Measurements from ENCODE around the gene CTNS. TPM values are rescaled to one million over a fixed set of nuclear protein-coding genes. Genes with fewer than 3 reads are reported as not detected.

CTNS gene
- total and polyA plus RNA-seq, 5 donors from 2014 or later: 10.0 to 11.5 (median 10.3) TPM

GRCh38 chr17:3627769-3628167 is 8.8 kb upstream of the CTNS start:
- Histone ChIP-seq H3K27ac (ENCODE audit: insufficient read depth, low read length, poor library complexity, severe bottlenecking) (no peak overlapping the region), H3K27me3 (ENCODE audit: control insufficient read depth, insufficient read depth, low read length) (no peaks in the 10 kb centered on the region), H3K4me1 (ENCODE audit: control insufficient read depth, insufficient read depth, low read length, poor library complexity, severe bottlenecking) (no peaks in the 10 kb centered on the region), H3K36me3 (ENCODE audit: control insufficient read depth, insufficient read depth, low read length) (peaks cover 33% of the 10 kb centered on the region), H3K4me3 (ENCODE audit: low read depth, low read length) (no peak overlapping the region), H3K9me3 (ENCODE audit: control insufficient read depth in 2 of 2, low read length in 2 of 2) (no peaks in the 10 kb centered on the region)
- Mint-ChIP-seq H3K36me3 (peaks cover 41% of the 10 kb centered on the region), H3K27ac (no peak overlapping the region), H3K4me1 (peaks cover 0 to 8% (median 2%) of the 10 kb centered on the region in 4 donors), H3K9me3 (no peaks in the 10 kb centered on the region), H3K4me3 (no peak overlapping the region), H3K27me3 (no peaks in the 10 kb centered on the region)
- no peak for ATAC-seq (ENCODE audit: low read depth in 2 of 2)
- no peak for DNase-seq

DNA sequence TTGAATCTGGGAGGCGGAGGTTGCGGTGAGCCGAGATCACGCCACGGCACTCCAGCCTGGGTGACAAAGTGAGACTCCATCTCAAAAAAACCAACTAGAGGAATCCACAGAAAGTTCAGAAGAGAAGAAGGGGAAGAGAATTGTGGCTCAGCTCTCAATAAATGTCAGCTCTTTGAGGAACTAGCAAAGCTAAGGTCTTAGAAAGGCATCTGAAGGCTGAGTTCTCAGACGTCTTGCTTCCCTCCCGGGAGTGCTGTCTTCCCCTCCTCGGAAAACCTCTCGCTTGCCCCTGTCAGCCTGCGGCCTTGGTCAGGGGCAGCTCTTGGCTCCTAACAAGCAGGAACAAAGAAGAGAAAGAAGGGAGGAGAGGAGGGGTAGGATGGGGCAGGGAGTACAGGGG is 5.8 kb upstream of the CTNS start:
- no peak for ATAC-seq (ENCODE audit: low read depth in 2 of 2)
- Histone ChIP-seq H3K36me3 (ENCODE audit: control insufficient read depth, insufficient read depth, low read length) (peaks cover 17% of the 10 kb centered on the region), H3K4me3 (ENCODE audit: low read depth, low read length) (no peak overlapping the region), H3K27me3 (ENCODE audit: control insufficient read depth, insufficient read depth, low read length) (no peaks in the 10 kb centered on the region), H3K4me1 (ENCODE audit: control insufficient read depth, insufficient read depth, low read length, poor library complexity, severe bottlenecking) (peaks cover 10% of the 10 kb centered on the region), H3K9me3 (ENCODE audit: control insufficient read depth in 2 of 2, low read length in 2 of 2) (no peaks in the 10 kb centered on the region), H3K27ac (ENCODE audit: insufficient read depth, low read length, poor library complexity, severe bottlenecking) (no peak overlapping the region)
- peak overlapping the region in 1 of 4 donors; percentile 31 for H3K4me3 Mint-ChIP-seq
- no peaks in the 10 kb centered on the region for H3K9me3 Mint-ChIP-seq
- no peaks in the 10 kb centered on the region for H3K27me3 Mint-ChIP-seq
- peaks cover 30% of the 10 kb centered on the region for H3K36me3 Mint-ChIP-seq
- H3K27ac Mint-ChIP-seq: no peak overlapping the region
- peaks cover 0 to 20% (median 12%) of the 10 kb centered on the region in 4 donors for H3K4me1 Mint-ChIP-seq
- no peak for DNase-seq

DNA sequence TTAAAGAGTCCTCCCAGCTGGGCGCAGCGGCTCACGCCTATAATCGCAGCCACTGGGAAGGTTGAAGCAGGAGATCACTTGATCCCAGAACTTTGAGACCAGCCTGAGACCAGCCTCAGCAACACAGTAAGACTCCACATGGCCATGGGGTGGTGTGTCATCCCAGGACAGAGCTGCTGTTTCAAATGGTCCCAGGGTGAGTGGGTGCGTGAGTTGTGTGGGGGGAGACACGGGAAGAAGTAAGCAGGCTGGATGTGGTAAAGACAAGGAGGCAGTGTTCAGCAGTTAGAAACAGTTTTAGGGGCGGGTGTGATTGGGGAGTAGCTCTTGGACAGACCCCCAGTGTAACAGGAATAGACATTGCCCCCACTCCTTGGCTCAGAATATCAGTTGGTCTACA is 4.3 kb upstream of the CTNS start:
- peaks cover 15% of the 10 kb centered on the region for H3K4me1 ChIP-seq (ENCODE audit: control insufficient read depth, insufficient read depth, low read length, poor library complexity, severe bottlenecking)
- ATAC-seq (ENCODE audit: low read depth in 2 of 2): no peak
- DNase-seq: no peak
- no peaks in the 10 kb centered on the region for H3K9me3 ChIP-seq (ENCODE audit: control insufficient read depth in 2 of 2, low read length in 2 of 2)
- H3K27ac ChIP-seq (ENCODE audit: insufficient read depth, low read length, poor library complexity, severe bottlenecking): no peak overlapping the region
- H3K36me3 ChIP-seq (ENCODE audit: control insufficient read depth, insufficient read depth, low read length): peaks cover 16% of the 10 kb centered on the region
- H3K27me3 ChIP-seq (ENCODE audit: control insufficient read depth, insufficient read depth, low read length): no peaks in the 10 kb centered on the region
- H3K4me3 ChIP-seq (ENCODE audit: low read depth, low read length): no peak overlapping the region
- Mint-ChIP-seq H3K9me3 (no peaks in the 10 kb centered on the region), H3K4me3 (peak overlapping the region in 1 of 4 donors; percentile 43), H3K27me3 (no peaks in the 10 kb centered on the region), H3K36me3 (peaks cover 20% of the 10 kb centered on the region), H3K27ac (no peak overlapping the region), H3K4me1 (peaks cover 0 to 27% (median 15%) of the 10 kb centered on the region in 4 donors)

GRCh38 chr17:3635474-3636153 is 946 bp upstream of the CTNS start:
- Mint-ChIP-seq H3K4me1 (peaks cover 7 to 46% (median 24%) of the 10 kb centered on the region in 4 donors), H3K27me3 (no peaks in the 10 kb centered on the region), H3K36me3 (peaks cover 12% of the 10 kb centered on the region), H3K27ac (peak overlapping the region in 2 of 3 donors; percentile 8 to 78), H3K4me3 (peak overlapping the region; percentile 94 to 98 (median 95)), H3K9me3 (no peaks in the 10 kb centered on the region)
- ATAC-seq (ENCODE audit: low read depth in 2 of 2) (peak in 1 of 2 donors; percentile 14), DNase-seq (no peak)
- Histone ChIP-seq H3K4me1 (ENCODE audit: control insufficient read depth, insufficient read depth, low read length, poor library complexity, severe bottlenecking) (peaks cover 16% of the 10 kb centered on the region), H3K4me3 (ENCODE audit: low read depth, low read length) (peak overlapping the region; percentile 55), H3K27me3 (ENCODE audit: control insufficient read depth, insufficient read depth, low read length) (no peaks in the 10 kb centered on the region), H3K36me3 (ENCODE audit: control insufficient read depth, insufficient read depth, low read length) (no peaks in the 10 kb centered on the region), H3K27ac (ENCODE audit: insufficient read depth, low read length, poor library complexity, severe bottlenecking) (peak overlapping the region; percentile 97), H3K9me3 (ENCODE audit: control insufficient read depth in 2 of 2, low read length in 2 of 2) (no peaks in the 10 kb centered on the region)

GRCh38 chr17:3636908-3637373 is 381 bp downstream of the CTNS start:
- Histone ChIP-seq H3K4me1 (ENCODE audit: control insufficient read depth, insufficient read depth, low read length, poor library complexity, severe bottlenecking) (peaks cover 16% of the 10 kb centered on the region), H3K36me3 (ENCODE audit: control insufficient read depth, insufficient read depth, low read length) (peaks cover 4% of the 10 kb centered on the region), H3K9me3 (ENCODE audit: control insufficient read depth in 2 of 2, low read length in 2 of 2) (no peaks in the 10 kb centered on the region), H3K27ac (ENCODE audit: insufficient read depth, low read length, poor library complexity, severe bottlenecking) (peak overlapping the region; percentile 97), H3K4me3 (ENCODE audit: low read depth, low read length) (peak overlapping the region; percentile 66), H3K27me3 (ENCODE audit: control insufficient read depth, insufficient read depth, low read length) (no peaks in the 10 kb centered on the region)
- peak overlapping the region; percentile 46 to 96 (median 71) for H3K27ac Mint-ChIP-seq
- H3K4me1 Mint-ChIP-seq: peaks cover 7 to 46% (median 24%) of the 10 kb centered on the region in 4 donors
- no peak for ATAC-seq (ENCODE audit: low read depth in 2 of 2)
- peaks cover 12% of the 10 kb centered on the region for H3K36me3 Mint-ChIP-seq
- no peak for DNase-seq
- H3K9me3 Mint-ChIP-seq: no peaks in the 10 kb centered on the region
- H3K27me3 Mint-ChIP-seq: no peaks in the 10 kb centered on the region
- H3K4me3 Mint-ChIP-seq: peak overlapping the region; percentile 89 to 96 (median 93)

DNA sequence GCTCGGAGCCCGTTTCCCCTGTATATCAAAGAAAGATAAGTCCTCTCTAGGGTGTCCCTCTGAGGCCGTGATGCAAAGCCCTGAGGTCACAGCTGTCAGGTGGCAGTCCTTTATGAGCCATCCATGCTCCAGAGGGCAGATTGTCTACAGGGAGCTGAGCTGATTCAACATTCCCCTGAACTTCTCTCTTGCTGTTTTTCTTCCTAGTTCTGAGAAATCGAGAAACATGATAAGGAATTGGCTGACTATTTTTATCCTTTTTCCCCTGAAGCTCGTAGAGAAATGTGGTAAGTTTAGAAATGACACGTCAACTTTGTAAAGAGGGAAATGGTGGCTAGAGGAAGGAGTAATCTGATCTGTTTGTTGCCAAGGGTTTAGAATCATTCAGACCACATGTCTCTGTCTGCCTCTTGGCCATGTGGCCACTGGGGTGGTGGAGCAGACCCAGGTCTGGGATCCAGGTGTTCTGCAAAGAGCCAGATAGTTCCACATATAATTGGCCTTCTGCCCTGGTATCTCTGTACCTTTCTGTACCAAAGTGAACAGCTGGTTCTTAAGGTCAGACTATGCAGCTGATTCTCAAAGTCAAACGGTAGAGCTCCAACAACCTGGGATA is 3.5 kb downstream of the CTNS start:
- ATAC-seq (ENCODE audit: low read depth in 2 of 2) (no peak), DNase-seq (peak in 1 of 3 donors; percentile 50)
- H3K4me3 ChIP-seq (ENCODE audit: low read depth, low read length): no peak overlapping the region
- Mint-ChIP-seq H3K4me1 (peaks cover 7 to 30% (median 21%) of the 10 kb centered on the region in 4 donors), H3K27ac (peak overlapping the region in 2 of 3 donors; percentile 12 to 53), H3K4me3 (peak overlapping the region in 3 of 4 donors; percentile 71 to 87 (median 82)), H3K27me3 (no peaks in the 10 kb centered on the region), H3K36me3 (peaks cover 6% of the 10 kb centered on the region), H3K9me3 (no peaks in the 10 kb centered on the region)
- H3K9me3 ChIP-seq (ENCODE audit: control insufficient read depth in 2 of 2, low read length in 2 of 2): no peaks in the 10 kb centered on the region
- peaks cover 12% of the 10 kb centered on the region for H3K4me1 ChIP-seq (ENCODE audit: control insufficient read depth, insufficient read depth, low read length, poor library complexity, severe bottlenecking)
- no peak overlapping the region for H3K27ac ChIP-seq (ENCODE audit: insufficient read depth, low read length, poor library complexity, severe bottlenecking)
- peaks cover 4% of the 10 kb centered on the region for H3K36me3 ChIP-seq (ENCODE audit: control insufficient read depth, insufficient read depth, low read length)
- no peaks in the 10 kb centered on the region for H3K27me3 ChIP-seq (ENCODE audit: control insufficient read depth, insufficient read depth, low read length)

DNA sequence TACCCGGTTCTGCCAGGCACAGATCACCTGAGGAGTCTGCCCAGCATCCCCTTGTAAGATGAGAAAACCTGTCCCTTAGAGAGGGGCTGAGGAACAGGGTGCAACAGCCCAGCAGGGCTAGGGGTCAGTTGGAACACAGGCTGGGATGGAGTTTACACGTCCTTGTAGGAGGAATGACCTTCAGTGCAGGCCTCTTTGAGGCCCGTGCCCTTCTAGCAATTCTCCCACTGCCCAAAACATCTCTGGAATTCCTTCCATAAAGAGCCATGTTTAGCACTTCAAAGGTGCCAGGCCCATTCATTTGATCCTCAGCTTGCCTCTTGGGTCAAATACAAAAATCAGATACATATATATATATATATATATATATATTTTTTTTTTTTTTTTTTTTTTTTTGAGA is 4.5 kb downstream of the CTNS start:
- Histone ChIP-seq H3K27me3 (ENCODE audit: control insufficient read depth, insufficient read depth, low read length) (no peaks in the 10 kb centered on the region), H3K9me3 (ENCODE audit: control insufficient read depth in 2 of 2, low read length in 2 of 2) (no peaks in the 10 kb centered on the region), H3K4me1 (ENCODE audit: control insufficient read depth, insufficient read depth, low read length, poor library complexity, severe bottlenecking) (peaks cover 5% of the 10 kb centered on the region), H3K27ac (ENCODE audit: insufficient read depth, low read length, poor library complexity, severe bottlenecking) (no peak overlapping the region), H3K36me3 (ENCODE audit: control insufficient read depth, insufficient read depth, low read length) (peaks cover 4% of the 10 kb centered on the region), H3K4me3 (ENCODE audit: low read depth, low read length) (no peak overlapping the region)
- DNase-seq (no peak), ATAC-seq (ENCODE audit: low read depth in 2 of 2) (no peak)
- Mint-ChIP-seq H3K36me3 (peaks cover 6% of the 10 kb centered on the region), H3K4me3 (no peak overlapping the region), H3K27ac (no peak overlapping the region), H3K9me3 (peaks cover 0 to 1% (median 0%) of the 10 kb centered on the region in 7 donors), H3K4me1 (peaks cover 7 to 26% (median 19%) of the 10 kb centered on the region in 4 donors), H3K27me3 (no peaks in the 10 kb centered on the region)
